Measurements from ENCODE around the gene ACTR3. TPM values are rescaled to one million over a fixed set of nuclear protein-coding genes. Genes with fewer than 3 reads are reported as not detected.

The ACTR3 gene
- total and polyA plus RNA-seq, 4 donors, result 34.4 to 99.6 (median 51.8) TPM

GRCh38 chr2:114001937-114002336, 112.0 kb downstream of the ACTR3 start:
- H3K27ac ChIP-seq (ENCODE audit: low read depth in 1 of 2, low read length in 2 of 2), result no peak overlapping the region
- TF ChIP-seq EGR1 (IDR thresholded peaks at IDR 0.05; ENCODE audit: low read depth in 2 of 2), result no peak
- TF ChIP-seq HNF4G (IDR thresholded peaks at IDR 0.05), result no peak
- no peak for TF ChIP-seq FOXA2 (IDR thresholded peaks at IDR 0.05)
- TF ChIP-seq FOXA1 (IDR thresholded peaks at IDR 0.05), result no peak
- H3K27me3 ChIP-seq (ENCODE audit: control insufficient read depth in 4 of 4, insufficient read depth in 4 of 4, low read length in 3 of 4), result no peaks in the 10 kb centered on the region
- DNase-seq (ENCODE audit: low spot score), result no peak
- no peaks in the 10 kb centered on the region for H3K36me3 ChIP-seq (ENCODE audit: control insufficient read depth in 4 of 4, insufficient read depth in 3 of 4, low read depth in 1 of 4, low read length in 3 of 4)
- no peak overlapping the region for H3K4me3 ChIP-seq (ENCODE audit: low read depth in 1 of 3, low read length in 3 of 3)
- H3K9ac ChIP-seq (ENCODE audit: low read depth in 1 of 2, low read length in 2 of 2), result no peak overlapping the region
- WGBS, result 85% methylated on average over 2 of the region's 2 CpGs
- no peaks in the 10 kb centered on the region for H3K4me1 ChIP-seq (ENCODE audit: control insufficient read depth in 4 of 4, insufficient read depth in 4 of 4, low read length in 3 of 4)
- H3K9me3 ChIP-seq (ENCODE audit: control insufficient read depth in 4 of 4, low read length in 3 of 4), result no peaks in the 10 kb centered on the region

GRCh38 chr2:114005110-114005783, 115.4 kb downstream of the ACTR3 start:
- WGBS, result 90% methylated on average over 5 of the region's 5 CpGs

More at GRCh38 chr2:114005110-114005783, 115.4 kb downstream of the ACTR3 start:
- Histone ChIP-seq H3K27me3 (ENCODE audit: control insufficient read depth in 4 of 4, insufficient read depth in 4 of 4, low read length in 3 of 4) (no peaks in the 10 kb centered on the region), H3K4me1 (ENCODE audit: control insufficient read depth in 4 of 4, insufficient read depth in 4 of 4, low read length in 3 of 4) (no peaks in the 10 kb centered on the region), H3K36me3 (ENCODE audit: control insufficient read depth in 4 of 4, insufficient read depth in 3 of 4, low read depth in 1 of 4, low read length in 3 of 4) (no peaks in the 10 kb centered on the region), H3K9ac (ENCODE audit: low read depth in 1 of 2, low read length in 2 of 2) (no peak overlapping the region), H3K4me3 (ENCODE audit: low read depth in 1 of 3, low read length in 3 of 3) (no peak overlapping the region), H3K27ac (ENCODE audit: low read depth in 1 of 2, low read length in 2 of 2) (no peak overlapping the region), H3K9me3 (ENCODE audit: control insufficient read depth in 4 of 4, low read length in 3 of 4) (no peaks in the 10 kb centered on the region)
- no peak for DNase-seq (ENCODE audit: low spot score)
- TF ChIP-seq FOXA2 (IDR thresholded peaks at IDR 0.05) (no peak), NR2F2 (IDR thresholded peaks at IDR 0.05) (no peak), TAF1 (conservative IDR thresholded peaks at IDR 0.05) (no peak), FOXA1 (IDR thresholded peaks at IDR 0.05) (no peak), REST (IDR thresholded peaks at IDR 0.05) (no peak), SP1 (IDR thresholded peaks at IDR 0.05) (no peak), HNF4A (conservative IDR thresholded peaks at IDR 0.05) (no peak), MAX (IDR thresholded peaks at IDR 0.05) (no peak), JUND (IDR thresholded peaks at IDR 0.05) (no peak), RAD21 (IDR thresholded peaks at IDR 0.05) (no peak), RXRA (IDR thresholded peaks at IDR 0.05) (no peak), EGR1 (IDR thresholded peaks at IDR 0.05; ENCODE audit: low read depth in 2 of 2) (no peak), CTCF (IDR thresholded peaks at IDR 0.05; ENCODE audit: low read depth, low read length, missing input control) (no peak), GABPA (IDR thresholded peaks at IDR 0.05 in 1 of 2, conservative IDR thresholded peaks at IDR 0.05 in 1 of 2) (no peak), ATF3 (IDR thresholded peaks at IDR 0.05) (no peak), ZBTB33 (IDR thresholded peaks at IDR 0.05) (no peak), YY1 (IDR thresholded peaks at IDR 0.05) (no peak), HNF4G (IDR thresholded peaks at IDR 0.05) (no peak)

Data from liver (tissue), 9 donors.